Naive B cell (primary cell): ENCODE results near the gene ADCY7. TPM values are rescaled to one million over a fixed set of nuclear protein-coding genes. Genes with fewer than 3 reads are reported as not detected.

ENCODE experiments used
- ATAC-seq, 2 donors: fragments of 150-1000 bp; cut with Tn5 transposase; 2 replicates each; pipeline ENCODE4 v1.10.0; 2021; ENCODE audit warnings: low read depth in 2 of 2, mild to moderate bottlenecking in 2 of 2, moderate library complexity in 2 of 2
- DNase-seq: peaks from one replicate; pipeline ENCODE4 v3.0.0; 2022
- H3K27ac Mint-ChIP-seq, 6 donors: one replicate each; pipeline ENCODE4 v1.8.0; 2020 to 2022; ENCODE audit warnings: mild to moderate bottlenecking in 6 of 6, mixed read lengths in 6 of 6, moderate library complexity in 5 of 6, inconsistent platforms in 2 of 6
- H3K27me3 Mint-ChIP-seq, 3 donors: one replicate each; pipeline ENCODE4 v1.8.0; 2021 to 2022; ENCODE audit warnings: mixed read lengths in 3 of 3, mild to moderate bottlenecking in 1 of 3
- H3K36me3 Mint-ChIP-seq, 2 donors: one replicate each; pipeline ENCODE4 v1.8.0; 2020 to 2022; ENCODE audit warnings: mixed read lengths in 2 of 2, inconsistent platforms in 1 of 2, mild to moderate bottlenecking in 1 of 2
- H3K4me1 Mint-ChIP-seq, 3 donors: one replicate each; pipeline ENCODE4 v1.8.0; 2020 to 2022; ENCODE audit warnings: mixed read lengths in 3 of 3, inconsistent platforms in 1 of 3, mild to moderate bottlenecking in 1 of 3, moderate library complexity in 1 of 3
- H3K4me3 Mint-ChIP-seq, 8 donors: one replicate each; pipeline ENCODE4 v1.8.0; 2020 to 2022; ENCODE audit warnings: mild to moderate bottlenecking in 8 of 8, mixed read lengths in 8 of 8, moderate library complexity in 8 of 8, inconsistent platforms in 2 of 8
- H3K9me3 Mint-ChIP-seq, 7 donors: one replicate each; pipeline ENCODE4 v1.8.0; 2020 to 2022; ENCODE audit warnings: mixed read lengths in 7 of 7, mild to moderate bottlenecking in 5 of 7, inconsistent platforms in 2 of 7, moderate library complexity in 1 of 7
- polyA plus RNA-seq, 6 donors: library from polyadenylated mRNA; unstranded; fragments of 300-500 nt; fragmentation: Illumina TruSeq; gene quantifications; one replicate each; pipeline ENCODE4 v1.2.3, GENCODE V29; 2021; ENCODE audit warnings: low read depth in 6 of 6

The ADCY7 gene
- polyA plus RNA-seq, 6 donors from 2014 or later: 23.0 to 42.8 (median 35.9) TPM

DNA sequence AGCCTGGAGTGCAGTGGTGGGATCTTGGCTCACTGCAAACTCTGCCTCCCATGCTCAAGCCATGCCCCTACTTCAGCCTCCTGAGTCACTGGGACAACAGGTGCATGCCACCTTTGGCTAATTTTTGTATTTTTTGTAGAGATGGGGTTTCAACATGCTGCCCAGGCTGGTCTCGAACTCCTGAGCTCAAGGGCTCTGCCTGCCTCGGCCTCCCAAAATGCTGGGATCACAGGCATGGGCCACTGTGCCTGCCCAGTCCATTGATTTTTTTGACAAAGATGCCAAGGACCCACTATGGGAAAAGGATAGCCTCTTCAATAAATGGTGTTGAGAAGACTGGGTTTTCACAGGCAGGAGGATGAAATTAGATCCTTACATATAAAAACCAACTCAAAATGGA lies 10.8 kb upstream of the ADCY7 start:
- H3K27ac Mint-ChIP-seq: peak overlapping the region in 1 of 6 donors; percentile 61
- DNase-seq (no peak), ATAC-seq (no peak)
- peaks cover 8 to 17% (median 14%) of the 10 kb centered on the region in 3 donors for H3K27me3 Mint-ChIP-seq
- H3K36me3 Mint-ChIP-seq: peaks cover 0 to 11% of the 10 kb centered on the region in 2 donors
- peaks cover 0 to 4% (median 2%) of the 10 kb centered on the region in 7 donors for H3K9me3 Mint-ChIP-seq
- peaks cover 9 to 12% (median 10%) of the 10 kb centered on the region in 3 donors for H3K4me1 Mint-ChIP-seq
- peak overlapping the region in 1 of 8 donors; percentile 52 for H3K4me3 Mint-ChIP-seq

DNA sequence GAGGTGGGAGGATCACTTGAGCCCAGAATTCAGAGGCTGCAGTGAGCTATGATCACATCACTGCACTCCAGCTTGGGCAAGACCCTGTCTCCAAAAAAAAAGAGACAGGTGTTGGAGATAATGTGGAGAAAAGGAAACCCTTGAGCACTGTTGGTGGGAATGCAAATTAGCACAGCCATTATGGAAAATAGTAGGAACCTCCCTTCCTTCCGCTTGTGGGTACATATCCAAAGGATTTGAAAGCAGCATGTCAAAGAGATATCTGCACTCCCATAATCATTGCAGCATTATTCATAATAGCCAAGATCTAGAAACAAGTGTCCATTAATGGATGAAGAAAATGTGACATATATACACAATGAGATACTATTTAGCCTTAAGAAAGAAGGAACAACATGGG lies 9.7 kb upstream of the ADCY7 start:
- peaks cover 8 to 26% (median 23%) of the 10 kb centered on the region in 3 donors for H3K27me3 Mint-ChIP-seq
- peaks cover 9 to 12% (median 10%) of the 10 kb centered on the region in 3 donors for H3K4me1 Mint-ChIP-seq
- peak overlapping the region in 1 of 6 donors; percentile 38 for H3K27ac Mint-ChIP-seq
- ATAC-seq (no peak), DNase-seq (no peak)
- peaks cover 0 to 4% (median 2%) of the 10 kb centered on the region in 7 donors for H3K9me3 Mint-ChIP-seq
- no peak overlapping the region for H3K4me3 Mint-ChIP-seq
- peaks cover 0 to 12% of the 10 kb centered on the region in 2 donors for H3K36me3 Mint-ChIP-seq

DNA sequence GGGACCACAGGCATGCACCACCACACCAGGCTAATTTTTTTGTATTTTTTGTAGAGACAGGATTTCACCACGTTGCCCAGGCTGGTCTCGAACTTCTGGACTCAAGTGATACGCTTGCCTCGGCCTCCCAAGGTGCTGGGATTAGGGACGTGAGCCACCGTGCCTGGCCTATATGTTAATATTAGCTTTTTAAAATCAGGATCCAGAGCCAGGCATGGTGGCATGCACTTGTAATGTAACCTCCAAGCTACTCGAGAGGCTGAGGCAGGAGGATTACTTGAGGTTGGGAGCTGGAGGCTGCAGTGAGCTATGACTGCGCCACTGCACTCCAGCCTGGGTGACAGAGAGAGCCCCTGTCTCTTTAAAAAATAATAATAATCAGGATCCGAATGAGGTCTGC lies 8.5 kb upstream of the ADCY7 start:
- Mint-ChIP-seq H3K27me3 (peaks cover 8 to 26% (median 23%) of the 10 kb centered on the region in 3 donors), H3K4me1 (peaks cover 9 to 12% (median 10%) of the 10 kb centered on the region in 3 donors), H3K36me3 (peaks cover 0 to 12% of the 10 kb centered on the region in 2 donors), H3K27ac (peak overlapping the region in 1 of 6 donors; percentile 21), H3K9me3 (peaks cover 0 to 4% (median 2%) of the 10 kb centered on the region in 7 donors), H3K4me3 (no peak overlapping the region)
- ATAC-seq (no peak), DNase-seq (no peak)

DNA sequence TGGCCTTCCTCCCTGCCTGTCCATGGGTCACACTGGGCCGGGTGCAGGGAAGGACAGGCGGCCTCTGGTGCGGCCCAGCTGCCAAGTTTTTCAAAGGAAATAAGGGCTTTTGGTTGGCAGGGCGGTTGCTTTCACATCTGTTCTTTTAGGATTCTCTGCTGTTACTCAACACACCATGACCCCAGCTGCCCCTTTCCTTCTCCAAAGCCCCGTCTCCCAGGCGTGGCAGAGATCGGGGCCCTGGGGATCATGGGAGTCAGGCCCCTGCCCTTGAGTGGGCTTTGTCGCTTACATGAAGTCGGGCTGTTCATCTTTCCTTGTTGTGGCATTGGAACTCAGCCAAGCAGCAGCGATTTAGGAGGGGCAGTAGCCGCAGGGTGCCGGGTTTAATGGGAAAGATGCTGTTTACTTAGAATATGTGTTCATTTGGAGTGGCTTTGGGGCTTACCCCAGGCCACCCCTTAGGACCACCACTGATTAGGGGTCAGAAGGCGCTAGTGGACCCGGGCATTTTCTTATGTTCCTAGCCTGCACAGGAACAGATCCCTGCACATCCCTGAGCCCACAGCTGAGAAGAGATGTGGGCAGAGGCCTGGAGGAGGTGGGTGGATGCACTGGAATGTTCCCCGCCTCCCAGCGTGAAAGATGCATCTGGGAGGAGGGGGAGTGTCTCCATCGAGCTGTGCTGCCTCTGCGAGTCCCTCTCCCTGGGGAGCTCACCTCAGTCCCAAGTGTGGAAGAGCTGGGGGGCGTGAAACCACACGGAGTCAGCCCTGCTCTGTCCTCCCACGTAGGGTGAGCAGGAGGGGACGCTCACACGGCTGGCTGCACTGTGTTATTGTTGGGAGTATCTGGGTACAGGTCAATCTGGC lies 6.8 kb upstream of the ADCY7 start:
- H3K4me1 Mint-ChIP-seq: peaks cover 17 to 22% (median 20%) of the 10 kb centered on the region in 3 donors
- no peak for DNase-seq
- peaks cover 0 to 4% (median 2%) of the 10 kb centered on the region in 7 donors for H3K9me3 Mint-ChIP-seq
- peaks cover 8 to 26% (median 23%) of the 10 kb centered on the region in 3 donors for H3K27me3 Mint-ChIP-seq
- peaks cover 0 to 12% of the 10 kb centered on the region in 2 donors for H3K36me3 Mint-ChIP-seq
- peak overlapping the region in 1 of 8 donors; percentile 1 for H3K4me3 Mint-ChIP-seq
- H3K27ac Mint-ChIP-seq: peak overlapping the region in 1 of 6 donors; percentile 74
- no peak for ATAC-seq

DNA sequence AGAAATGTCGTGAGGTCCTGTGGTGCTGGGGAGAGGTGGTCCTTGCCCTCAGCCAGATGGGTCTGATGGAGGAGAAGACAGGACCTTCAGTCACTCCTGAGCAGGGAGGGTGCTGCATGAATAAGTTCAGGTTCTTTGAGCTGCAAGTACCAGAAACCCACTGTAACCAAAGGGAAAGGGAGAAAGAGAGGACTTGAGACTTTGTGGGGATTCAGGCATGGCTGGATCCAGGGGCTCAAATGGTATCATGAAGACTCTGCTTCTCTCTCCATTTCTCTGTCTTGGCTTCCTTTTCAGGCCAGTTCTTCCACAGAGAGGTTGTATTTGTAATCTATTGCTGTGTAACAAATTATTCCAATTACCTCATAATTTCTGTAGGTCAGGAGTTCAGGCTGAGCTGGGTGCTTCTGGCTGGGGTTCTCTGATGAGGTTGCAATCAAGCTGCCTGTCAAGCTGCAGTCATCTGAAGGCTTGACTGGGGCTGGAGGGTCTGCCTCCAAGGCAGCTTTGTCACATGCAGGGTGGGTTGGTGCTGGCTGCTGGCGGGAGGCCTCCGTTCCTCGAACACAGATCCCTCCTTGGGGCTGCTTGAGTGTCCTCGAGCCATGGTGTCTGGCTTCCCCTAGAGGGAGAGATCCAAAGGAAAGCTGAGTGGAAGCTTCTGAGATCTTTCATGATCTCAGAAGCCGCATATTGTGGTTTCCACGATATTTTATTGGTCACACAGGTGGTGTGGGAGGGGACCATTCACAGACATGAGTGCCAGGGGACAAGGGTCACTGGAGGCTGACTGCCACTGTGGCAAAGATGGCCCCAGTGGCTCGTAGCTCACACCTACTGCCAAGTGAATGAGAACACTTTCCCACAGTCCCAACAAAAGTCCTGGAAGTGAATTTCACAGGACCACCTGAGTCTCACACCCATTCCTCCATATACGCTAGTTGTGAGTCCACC lies 5.9 kb upstream of the ADCY7 start:
- Mint-ChIP-seq H3K4me1 (peaks cover 22 to 32% (median 27%) of the 10 kb centered on the region in 3 donors), H3K4me3 (peak overlapping the region in 1 of 8 donors; percentile 51), H3K27me3 (peaks cover 8 to 26% (median 23%) of the 10 kb centered on the region in 3 donors), H3K27ac (peak overlapping the region in 1 of 6 donors; percentile 74), H3K9me3 (peaks cover 0 to 4% (median 2%) of the 10 kb centered on the region in 7 donors), H3K36me3 (peaks cover 0 to 12% of the 10 kb centered on the region in 2 donors)
- ATAC-seq: no peak
- DNase-seq: no peak

DNA sequence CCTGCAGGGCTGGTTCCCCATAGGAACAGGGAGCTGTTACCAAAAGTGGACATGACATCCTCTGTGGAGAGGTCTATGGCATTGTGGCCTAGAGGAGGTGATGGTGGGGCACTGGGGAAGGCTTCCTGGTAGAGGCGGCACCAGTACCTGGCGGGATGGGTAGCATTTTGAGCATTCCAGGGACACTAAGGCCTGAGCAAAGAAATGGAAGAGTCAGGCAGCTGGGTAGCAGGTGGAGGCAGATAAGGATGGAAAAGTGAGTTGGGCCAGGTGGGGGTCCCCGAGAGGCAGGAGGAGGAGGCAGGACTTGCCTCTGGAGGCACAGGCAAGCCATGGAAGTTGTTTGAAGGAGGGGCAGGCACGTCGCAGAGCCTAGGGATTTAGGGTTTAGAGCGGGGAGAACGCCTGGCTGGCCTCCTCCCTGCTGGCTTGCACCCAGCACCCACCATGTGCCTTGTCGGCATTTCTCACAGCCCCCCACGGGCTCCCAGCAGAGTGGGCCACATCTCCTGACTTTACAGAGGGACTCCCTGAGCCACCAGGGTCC lies 5.1 kb upstream of the ADCY7 start:
- DNase-seq (no peak), ATAC-seq (no peak)
- H3K4me3 Mint-ChIP-seq: no peak overlapping the region
- H3K9me3 Mint-ChIP-seq: peaks cover 0 to 4% (median 2%) of the 10 kb centered on the region in 7 donors
- peaks cover 0 to 12% of the 10 kb centered on the region in 2 donors for H3K36me3 Mint-ChIP-seq
- H3K4me1 Mint-ChIP-seq: peaks cover 28 to 39% (median 34%) of the 10 kb centered on the region in 3 donors
- peaks cover 8 to 26% (median 23%) of the 10 kb centered on the region in 3 donors for H3K27me3 Mint-ChIP-seq
- H3K27ac Mint-ChIP-seq: no peak overlapping the region

DNA sequence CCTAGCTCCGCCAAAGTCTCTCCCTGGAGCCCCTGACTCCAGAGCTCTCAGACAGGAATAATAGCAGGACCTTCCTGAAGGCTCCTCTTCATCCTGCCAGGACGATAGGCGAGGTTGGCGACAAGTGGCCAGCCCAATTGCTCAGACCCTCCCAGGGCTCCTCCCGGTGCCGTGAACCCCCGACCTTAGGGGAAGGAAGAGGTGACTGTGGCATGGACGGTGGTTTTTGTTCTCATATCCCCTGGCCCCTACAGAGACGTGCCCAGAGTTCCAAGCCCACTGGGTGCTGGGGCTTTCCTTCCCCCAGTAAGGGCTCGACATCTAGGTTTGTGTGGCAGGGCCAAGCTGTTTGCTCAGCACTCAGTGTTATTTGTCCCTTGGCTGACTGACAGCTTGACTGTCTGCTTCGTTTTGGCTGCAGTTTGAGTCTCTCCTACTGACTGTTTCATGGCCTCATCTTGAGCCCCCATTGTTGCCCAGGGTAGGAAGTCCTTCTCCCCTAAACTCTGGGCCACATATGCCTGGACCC lies 4.6 kb upstream of the ADCY7 start:
- Mint-ChIP-seq H3K36me3 (peaks cover 0 to 12% of the 10 kb centered on the region in 2 donors), H3K27me3 (peaks cover 8 to 26% (median 23%) of the 10 kb centered on the region in 3 donors), H3K4me3 (no peak overlapping the region), H3K9me3 (peaks cover 0 to 4% (median 2%) of the 10 kb centered on the region in 7 donors), H3K27ac (peak overlapping the region in 2 of 6 donors; percentile 16 to 38), H3K4me1 (peaks cover 31 to 44% (median 40%) of the 10 kb centered on the region in 3 donors)
- ATAC-seq (no peak), DNase-seq (no peak)

DNA sequence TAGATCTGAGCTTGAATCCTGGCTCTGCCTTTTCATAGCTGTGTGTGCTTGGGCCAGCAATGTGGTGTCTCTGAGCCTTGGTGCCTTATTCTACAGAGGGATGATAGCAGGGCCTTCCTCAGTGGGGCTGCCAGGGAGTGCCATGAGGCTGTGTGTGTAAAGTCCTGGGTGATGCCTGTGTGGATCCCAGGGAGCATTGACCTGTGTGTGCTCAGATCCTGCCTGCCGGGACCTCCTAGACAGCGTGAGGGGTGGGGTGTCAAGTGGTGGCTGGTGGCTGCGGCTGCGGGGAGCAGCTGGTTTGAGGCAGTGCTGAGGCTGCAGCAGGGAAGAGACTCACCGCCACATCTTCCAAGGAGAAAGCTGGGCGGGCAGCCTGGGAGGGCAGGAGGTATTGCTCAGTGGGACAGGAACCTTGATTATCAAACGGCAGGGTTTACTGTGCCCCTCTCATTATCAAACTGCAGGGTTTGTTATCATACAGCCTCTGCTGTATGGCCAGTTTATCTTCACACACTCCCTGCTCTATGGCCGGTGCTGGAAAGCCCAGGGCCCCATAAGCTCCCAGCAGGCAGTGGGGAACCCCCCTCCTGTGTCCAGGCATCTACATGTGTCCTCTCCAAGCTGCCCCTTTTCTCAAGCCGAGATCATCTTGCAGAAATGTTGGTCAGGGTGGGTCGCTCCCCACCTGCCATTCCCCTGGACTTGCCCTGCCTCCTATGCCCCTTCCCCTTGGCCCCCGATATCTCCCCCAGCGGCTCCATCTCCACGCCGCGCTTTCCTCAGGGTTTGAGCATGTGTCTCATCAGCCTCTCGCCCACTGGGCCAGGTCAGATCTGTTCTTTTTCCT lies 3.1 kb upstream of the ADCY7 start:
- H3K27me3 Mint-ChIP-seq: peaks cover 8 to 26% (median 23%) of the 10 kb centered on the region in 3 donors
- ATAC-seq (no peak), DNase-seq (no peak)
- H3K27ac Mint-ChIP-seq: peak overlapping the region in 2 of 6 donors; percentile 19 to 24
- peaks cover 0 to 12% of the 10 kb centered on the region in 2 donors for H3K36me3 Mint-ChIP-seq
- H3K4me1 Mint-ChIP-seq: peaks cover 41 to 60% (median 55%) of the 10 kb centered on the region in 3 donors
- H3K9me3 Mint-ChIP-seq: peaks cover 0 to 4% (median 2%) of the 10 kb centered on the region in 7 donors
- H3K4me3 Mint-ChIP-seq: peak overlapping the region in 1 of 8 donors; percentile 9

DNA sequence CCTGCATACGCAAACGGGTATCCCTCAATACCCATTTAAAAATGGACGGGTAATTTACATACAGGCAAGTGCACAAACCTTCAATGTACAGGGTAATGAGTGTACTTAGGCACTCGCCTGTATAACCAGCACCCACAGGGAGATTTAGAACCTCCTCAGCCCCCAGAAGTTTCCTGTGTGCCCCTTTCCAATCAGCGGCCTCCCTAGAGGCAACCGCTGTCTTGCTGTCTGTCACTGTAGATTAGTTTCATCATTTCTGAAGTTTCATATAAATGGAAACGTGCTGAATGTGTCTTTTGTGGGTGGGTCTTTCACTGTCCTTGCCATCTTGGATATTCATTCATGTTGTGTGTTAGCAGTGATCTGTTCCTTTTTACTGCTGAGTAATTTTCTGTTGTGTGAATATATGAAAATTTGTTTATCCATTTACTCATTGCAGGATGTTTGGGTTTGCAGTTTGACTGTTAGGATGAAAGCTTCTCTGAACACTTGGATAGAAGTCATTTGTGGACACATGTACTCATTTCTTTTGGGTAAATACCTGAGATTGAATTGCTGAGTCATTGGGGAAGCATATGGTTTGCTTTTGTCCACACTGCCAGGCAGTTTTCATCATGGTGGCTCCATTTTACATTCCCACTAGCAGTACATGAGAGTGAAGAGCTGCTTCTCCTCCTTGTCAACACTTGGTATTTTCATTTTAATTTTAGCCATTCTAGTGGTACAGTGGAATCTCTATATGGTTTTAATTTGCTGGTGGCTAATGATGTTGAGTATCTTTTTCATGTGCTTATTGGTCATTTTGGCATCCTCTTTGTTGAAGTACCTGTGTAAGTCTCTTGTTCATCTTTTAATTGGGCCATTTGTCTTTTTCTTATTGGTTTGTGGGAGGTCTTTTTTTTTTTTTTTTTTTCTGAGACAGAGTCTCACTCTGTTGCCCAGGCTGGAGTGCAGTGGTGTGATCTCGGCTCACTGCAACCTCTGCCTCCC lies 2.1 kb upstream of the ADCY7 start:
- Mint-ChIP-seq H3K36me3 (peaks cover 0 to 12% of the 10 kb centered on the region in 2 donors), H3K4me1 (peaks cover 48 to 66% (median 61%) of the 10 kb centered on the region in 3 donors), H3K27me3 (peaks cover 5 to 23% (median 22%) of the 10 kb centered on the region in 3 donors), H3K9me3 (peaks cover 0 to 4% (median 2%) of the 10 kb centered on the region in 7 donors), H3K4me3 (peak overlapping the region in 1 of 8 donors; percentile 5), H3K27ac (peak overlapping the region in 2 of 6 donors; percentile 24 to 76)
- DNase-seq (no peak), ATAC-seq (no peak)

DNA sequence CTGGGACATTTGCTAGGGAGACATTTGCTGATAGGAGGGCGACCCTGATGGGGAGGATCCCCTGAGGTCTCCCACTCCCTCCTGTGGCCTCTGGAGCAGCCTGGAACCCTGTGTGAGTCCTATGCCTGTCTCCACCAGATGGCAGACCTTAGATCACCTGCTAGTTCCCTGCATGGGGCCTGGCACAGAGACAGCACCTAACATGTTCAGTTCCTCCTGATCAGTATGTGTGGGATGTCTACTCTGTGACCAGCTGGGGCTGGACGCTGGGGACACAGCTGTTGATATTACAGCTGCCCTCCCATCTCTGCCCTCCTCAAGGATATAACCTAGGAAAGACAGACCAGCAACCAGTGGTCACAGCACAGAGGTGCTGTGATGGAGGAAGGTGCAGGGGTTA lies 1.1 kb upstream of the ADCY7 start:
- Mint-ChIP-seq H3K27ac (peak overlapping the region; percentile 16 to 94 (median 83)), H3K9me3 (peaks cover 0 to 3% (median 0%) of the 10 kb centered on the region in 7 donors), H3K4me1 (peaks cover 40 to 65% (median 61%) of the 10 kb centered on the region in 3 donors), H3K36me3 (peaks cover 0 to 4% of the 10 kb centered on the region in 2 donors), H3K4me3 (peak overlapping the region; percentile 26 to 90 (median 70)), H3K27me3 (peaks cover 0 to 12% (median 11%) of the 10 kb centered on the region in 3 donors)
- ATAC-seq: peak; percentile 38 to 63
- DNase-seq: no peak
